Adrenal gland (tissue), 5 donors: ENCODE data around the gene STX8.

Experiments used
- POLR2A ChIP-seq, 2 donors: fragments of 450-650 bp; IDR thresholded peaks; one replicate each; pipeline ENCODE4 v1.6.1; 2017; ENCODE audit warnings: antibody characterized with exemption in 2 of 2, mild to moderate bottlenecking in 2 of 2, moderate library complexity in 1 of 2
- TF ChIP-seq, protein P1 (sequence below), 6 experiments: fragments of 450-650 bp in 4 of 6; fragments of 200-600 bp in 2 of 6; sonication (generic) in 1 of 6; IDR thresholded peaks; 1 replicate in 5 of 6; 2 replicates in 1 of 6; pipeline versions ENCODE4 v1.5.1 to v1.8.0; 2016 to 2021; ENCODE audit warnings: antibody characterized with exemption in 6 of 6, mild to moderate bottlenecking in 2 of 6, moderate library complexity in 1 of 6
- donor health status: DM: no; HTN: no; CAD: no.

- TF ChIP-seq, protein P1, sequence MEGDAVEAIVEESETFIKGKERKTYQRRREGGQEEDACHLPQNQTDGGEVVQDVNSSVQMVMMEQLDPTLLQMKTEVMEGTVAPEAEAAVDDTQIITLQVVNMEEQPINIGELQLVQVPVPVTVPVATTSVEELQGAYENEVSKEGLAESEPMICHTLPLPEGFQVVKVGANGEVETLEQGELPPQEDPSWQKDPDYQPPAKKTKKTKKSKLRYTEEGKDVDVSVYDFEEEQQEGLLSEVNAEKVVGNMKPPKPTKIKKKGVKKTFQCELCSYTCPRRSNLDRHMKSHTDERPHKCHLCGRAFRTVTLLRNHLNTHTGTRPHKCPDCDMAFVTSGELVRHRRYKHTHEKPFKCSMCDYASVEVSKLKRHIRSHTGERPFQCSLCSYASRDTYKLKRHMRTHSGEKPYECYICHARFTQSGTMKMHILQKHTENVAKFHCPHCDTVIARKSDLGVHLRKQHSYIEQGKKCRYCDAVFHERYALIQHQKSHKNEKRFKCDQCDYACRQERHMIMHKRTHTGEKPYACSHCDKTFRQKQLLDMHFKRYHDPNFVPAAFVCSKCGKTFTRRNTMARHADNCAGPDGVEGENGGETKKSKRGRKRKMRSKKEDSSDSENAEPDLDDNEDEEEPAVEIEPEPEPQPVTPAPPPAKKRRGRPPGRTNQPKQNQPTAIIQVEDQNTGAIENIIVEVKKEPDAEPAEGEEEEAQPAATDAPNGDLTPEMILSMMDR (IDR thresholded peaks at IDR 0.05), result no peak
- TF ChIP-seq POLR2A (IDR thresholded peaks at IDR 0.05), result no peak
These were observed 371.7 kb downstream of the STX8 start for GRCh38 chr17:9203771-9204425.
